Measurements from ENCODE around the gene ARHGEF3.

ARHGEF3 gene

DNA sequence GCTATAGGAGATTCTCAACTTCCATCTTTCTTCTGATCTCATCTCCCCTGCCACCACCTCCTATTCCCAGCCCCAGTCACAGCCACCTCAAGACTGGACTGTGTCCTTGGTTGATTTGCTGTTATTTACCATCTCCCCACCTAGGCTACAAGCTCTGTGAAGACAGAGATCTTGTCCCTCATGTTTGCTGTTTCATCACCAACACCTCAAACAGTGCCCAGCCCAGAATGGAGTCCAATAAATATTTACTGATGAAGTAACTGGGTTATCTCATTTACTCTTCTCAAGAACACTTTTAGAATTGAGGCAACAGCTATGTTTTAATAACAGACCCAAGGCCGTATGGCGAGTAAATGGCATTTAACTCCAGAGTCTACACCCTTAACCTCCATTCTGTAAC is 29.1 kb upstream of the ARHGEF3 start:
- no peak for DNase-seq (ENCODE audit: extremely low read depth, low read depth)
- no peak overlapping the region for H3K4me3 ChIP-seq (replicated peaks; ENCODE audit: low read depth, low read length)
- TF ChIP-seq, protein P1, sequence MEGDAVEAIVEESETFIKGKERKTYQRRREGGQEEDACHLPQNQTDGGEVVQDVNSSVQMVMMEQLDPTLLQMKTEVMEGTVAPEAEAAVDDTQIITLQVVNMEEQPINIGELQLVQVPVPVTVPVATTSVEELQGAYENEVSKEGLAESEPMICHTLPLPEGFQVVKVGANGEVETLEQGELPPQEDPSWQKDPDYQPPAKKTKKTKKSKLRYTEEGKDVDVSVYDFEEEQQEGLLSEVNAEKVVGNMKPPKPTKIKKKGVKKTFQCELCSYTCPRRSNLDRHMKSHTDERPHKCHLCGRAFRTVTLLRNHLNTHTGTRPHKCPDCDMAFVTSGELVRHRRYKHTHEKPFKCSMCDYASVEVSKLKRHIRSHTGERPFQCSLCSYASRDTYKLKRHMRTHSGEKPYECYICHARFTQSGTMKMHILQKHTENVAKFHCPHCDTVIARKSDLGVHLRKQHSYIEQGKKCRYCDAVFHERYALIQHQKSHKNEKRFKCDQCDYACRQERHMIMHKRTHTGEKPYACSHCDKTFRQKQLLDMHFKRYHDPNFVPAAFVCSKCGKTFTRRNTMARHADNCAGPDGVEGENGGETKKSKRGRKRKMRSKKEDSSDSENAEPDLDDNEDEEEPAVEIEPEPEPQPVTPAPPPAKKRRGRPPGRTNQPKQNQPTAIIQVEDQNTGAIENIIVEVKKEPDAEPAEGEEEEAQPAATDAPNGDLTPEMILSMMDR (IDR thresholded peaks at IDR 0.05; ENCODE audit: low read depth, low read length, missing control alignments) = no peak

DNA sequence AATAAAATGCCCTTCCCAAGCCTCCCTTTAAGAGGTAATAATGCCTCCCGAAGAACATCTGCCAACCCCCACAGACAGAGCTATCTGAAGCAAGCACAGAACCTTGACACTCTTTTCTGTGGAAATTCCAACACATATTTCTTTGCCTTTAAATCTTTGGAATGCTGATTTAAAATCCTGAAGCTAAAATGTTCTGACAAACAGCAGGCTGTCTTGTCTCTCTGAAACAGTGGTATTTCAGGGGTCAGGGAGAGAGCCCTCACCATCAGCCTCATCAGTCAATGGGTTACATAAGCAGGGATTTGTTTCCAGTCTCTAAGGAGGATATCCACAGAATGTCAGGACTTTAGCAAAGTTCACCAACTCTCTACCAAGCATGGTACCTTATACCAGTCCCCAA is 27.8 kb upstream of the ARHGEF3 start:
- no peak for DNase-seq (ENCODE audit: extremely low read depth, low read depth)
- TF ChIP-seq, protein P1 (IDR thresholded peaks at IDR 0.05; ENCODE audit: low read depth, low read length, missing control alignments) = no peak
- H3K4me3 ChIP-seq (replicated peaks; ENCODE audit: low read depth, low read length) = no peak overlapping the region

DNA sequence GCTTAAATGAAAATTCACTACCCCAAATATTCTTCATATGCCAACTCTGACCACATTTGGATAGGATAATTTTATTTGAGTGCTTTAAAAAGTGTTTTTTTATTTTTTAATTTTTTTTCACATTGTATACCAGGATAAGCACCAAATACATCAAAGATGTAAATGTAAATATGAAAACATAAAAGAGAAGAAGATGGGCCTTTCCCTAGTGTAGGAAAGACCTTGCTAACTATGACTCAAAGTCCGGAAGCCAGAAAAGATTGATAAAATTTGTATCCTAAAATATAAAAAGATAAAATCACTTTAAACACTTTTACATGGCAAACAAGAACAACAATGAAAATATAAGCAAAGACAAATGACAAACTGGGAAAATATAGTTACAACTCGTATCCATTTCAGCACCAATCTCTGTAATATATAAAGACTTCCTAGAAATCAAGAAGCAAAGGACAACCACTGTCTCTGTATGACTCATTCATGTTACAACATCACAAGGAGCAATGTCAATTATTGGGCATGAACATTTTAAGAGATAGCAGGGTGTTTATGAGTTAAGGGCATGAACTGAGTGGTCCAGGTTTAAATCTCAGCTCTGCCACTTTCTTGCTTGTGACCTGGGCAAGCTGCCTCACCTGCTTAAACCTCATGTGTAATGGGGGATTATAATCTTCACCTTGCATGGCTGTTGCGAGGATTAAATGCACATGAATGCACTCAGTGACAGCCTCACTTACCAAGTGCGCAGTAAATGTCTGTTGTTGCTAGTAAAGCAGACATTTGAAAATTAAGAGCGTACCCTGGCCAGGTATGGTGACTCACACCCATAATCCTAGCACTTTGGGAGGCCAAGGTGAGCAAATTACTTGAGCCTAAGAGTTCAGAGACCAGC is 25.3 kb upstream of the ARHGEF3 start:
- no peak for DNase-seq (ENCODE audit: extremely low read depth, low read depth)
- TF ChIP-seq, protein P1 (IDR thresholded peaks at IDR 0.05; ENCODE audit: low read depth, low read length, missing control alignments) = no peak
- H3K4me3 ChIP-seq (replicated peaks; ENCODE audit: low read depth, low read length) = no peak overlapping the region

DNA sequence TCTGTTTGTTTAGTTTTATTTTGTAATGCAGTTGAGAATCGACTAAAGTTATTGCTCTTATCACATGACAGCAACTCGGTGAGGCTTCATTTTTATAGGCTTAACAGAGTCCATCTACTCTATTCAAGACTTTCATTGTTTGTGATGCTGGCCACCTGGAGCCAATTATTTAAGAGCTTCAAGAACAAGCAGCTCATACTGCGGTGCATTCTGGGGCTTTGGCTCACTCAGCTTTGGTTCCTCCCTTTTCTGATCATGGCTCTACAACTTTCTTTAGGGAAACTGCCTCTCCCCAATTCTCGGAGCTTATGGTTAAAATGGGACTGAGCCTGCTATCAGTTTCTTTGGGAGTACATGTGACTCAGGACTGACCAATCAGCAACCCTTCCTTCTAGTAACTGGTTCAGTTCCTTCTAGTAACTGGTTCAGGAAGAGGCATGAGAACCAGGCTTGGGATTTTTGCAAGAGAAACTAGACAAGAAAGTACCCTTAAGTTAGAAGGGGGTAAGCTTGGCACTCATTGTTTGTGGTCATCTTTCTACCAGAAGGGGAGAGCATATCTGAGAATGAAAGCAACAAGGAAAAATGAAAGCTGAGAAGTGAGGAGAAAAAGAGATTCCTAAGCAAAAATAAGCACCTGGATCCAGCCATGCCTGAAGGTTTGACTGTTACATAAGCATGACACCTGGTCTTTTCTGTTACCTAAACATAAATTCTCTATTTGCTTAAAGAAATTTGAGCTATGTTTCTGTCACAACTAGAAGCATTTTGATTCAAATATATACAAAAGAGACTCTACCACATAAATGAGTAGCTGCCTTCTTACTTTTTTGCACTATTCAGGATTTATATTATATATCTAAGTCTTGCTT is 24.1 kb upstream of the ARHGEF3 start:
- peak; percentile 51 for DNase-seq (ENCODE audit: extremely low read depth, low read depth)
- TF ChIP-seq, protein P1 (IDR thresholded peaks at IDR 0.05; ENCODE audit: low read depth, low read length, missing control alignments) = no peak

DNA sequence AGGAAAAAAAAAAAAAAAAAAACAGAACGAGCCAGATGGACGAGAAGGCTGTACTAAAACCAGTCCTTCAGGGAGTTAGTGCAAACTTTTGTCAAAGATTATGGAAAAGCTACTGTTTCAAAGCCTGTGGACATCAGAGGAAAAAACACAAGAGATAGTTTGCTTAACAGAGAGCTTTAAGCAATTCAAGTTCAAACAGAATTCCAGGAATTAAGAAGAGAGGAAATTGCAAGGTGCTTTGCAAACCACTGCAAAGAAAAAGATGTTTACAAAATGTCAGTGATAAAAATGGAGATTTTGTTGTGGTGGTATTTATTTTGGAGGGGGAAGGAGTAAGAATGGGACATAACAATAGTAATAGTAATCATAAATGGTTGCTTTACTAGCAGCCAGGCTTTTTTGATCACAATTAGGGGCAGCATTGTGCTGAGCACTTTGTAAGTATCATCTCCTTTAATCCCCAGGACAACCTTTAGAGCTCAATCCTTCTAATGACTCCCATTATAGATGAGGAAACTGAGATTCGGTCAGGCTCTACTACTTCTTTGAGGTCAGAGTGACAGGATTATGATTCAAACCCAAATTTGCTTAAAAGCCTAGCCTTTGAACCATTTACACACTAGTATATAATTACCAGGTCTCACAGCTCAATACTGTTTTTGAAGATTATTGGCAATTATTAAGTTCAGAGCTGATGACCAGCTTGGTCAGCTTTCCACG is 22.4 kb upstream of the ARHGEF3 start:
- H3K4me3 ChIP-seq (replicated peaks; ENCODE audit: low read depth, low read length) = no peak overlapping the region
- TF ChIP-seq, protein P1 (IDR thresholded peaks at IDR 0.05; ENCODE audit: low read depth, low read length, missing control alignments) = no peak
- no peak for DNase-seq (ENCODE audit: extremely low read depth, low read depth)

More for the DNA sequence above, 24.1 kb upstream of the ARHGEF3 start:
- no peak overlapping the region for H3K4me3 ChIP-seq (replicated peaks; ENCODE audit: low read depth, low read length)

GRCh38 chr3:56823421-56823926 is 21.7 kb upstream of the ARHGEF3 start:
- no peak overlapping the region for H3K4me3 ChIP-seq (replicated peaks; ENCODE audit: low read depth, low read length)
- TF ChIP-seq, protein P1 (IDR thresholded peaks at IDR 0.05; ENCODE audit: low read depth, low read length, missing control alignments) = no peak
- DNase-seq (ENCODE audit: extremely low read depth, low read depth) = no peak
